CD4-positive, CD25-positive, alpha-beta regulatory T cell (primary cell): ENCODE results near the gene ZNF18. TPM values are rescaled to one million over a fixed set of nuclear protein-coding genes. Genes with fewer than 3 reads are reported as not detected.

Source experiments
- ATAC-seq, 2 donors: fragments of 150-1000 bp; cut with Tn5 transposase; one replicate each; pipeline ENCODE4 v1.10.0; 2021; ENCODE audit warnings: low read depth in 2 of 2, moderate number of reproducible peaks in 2 of 2, moderate library complexity in 1 of 2
- DNase-seq, 3 donors: peaks; one replicate each; pipeline versions ENCODE4 v3.0.0 to v3.0.0-alpha.2; 2012 to 2022; ENCODE audit warnings: mixed read lengths in 1 of 3
- H3K27ac ChIP-seq: one replicate; pipeline ENCODE4 v1.7.0; 2013; ENCODE audit warnings: mild to moderate bottlenecking, low read length; ENCODE audit not compliant: insufficient read depth, poor library complexity, severe bottlenecking
- H3K27me3 ChIP-seq: one replicate; pipeline ENCODE4 v1.7.0; 2013; ENCODE audit warnings: low read length; ENCODE audit not compliant: control insufficient read depth, insufficient read depth
- H3K36me3 ChIP-seq: one replicate; pipeline ENCODE4 v1.7.0; 2013; ENCODE audit warnings: mild to moderate bottlenecking, low read length, moderate library complexity; ENCODE audit not compliant: control insufficient read depth, insufficient read depth
- H3K4me1 ChIP-seq: 2 replicates; pipeline ENCODE4 v1.7.0; 2013; ENCODE audit warnings: mild to moderate bottlenecking, low read length; ENCODE audit not compliant: insufficient read depth, control insufficient read depth, poor library complexity, severe bottlenecking
- H3K4me3 ChIP-seq: one replicate; pipeline ENCODE4 v1.7.0; 2013; ENCODE audit warnings: low read depth, mild to moderate bottlenecking, low read length, moderate library complexity
- H3K9me3 ChIP-seq, 2 experiments: 1 replicate in 1 of 2; 2 replicates in 1 of 2; pipeline ENCODE4 v1.7.0; 2013; ENCODE audit warnings: low read length in 2 of 2, mild to moderate bottlenecking in 1 of 2, moderate library complexity in 1 of 2; ENCODE audit not compliant: control insufficient read depth in 2 of 2
- H3K27ac Mint-ChIP-seq, 3 donors: one replicate each; pipeline ENCODE4 v1.8.0; 2020 to 2022; ENCODE audit warnings: mild to moderate bottlenecking in 3 of 3, mixed read lengths in 3 of 3, moderate library complexity in 2 of 3
- H3K27me3 Mint-ChIP-seq: one replicate; pipeline ENCODE4 v1.8.0; 2022; ENCODE audit warnings: mild to moderate bottlenecking, mixed read lengths
- H3K36me3 Mint-ChIP-seq: one replicate; pipeline ENCODE4 v1.8.0; 2020; ENCODE audit warnings: mixed read lengths
- H3K4me1 Mint-ChIP-seq, 4 donors: one replicate each; pipeline ENCODE4 v1.8.0; 2020 to 2022; ENCODE audit warnings: mixed read lengths in 4 of 4, mild to moderate bottlenecking in 1 of 4
- H3K4me3 Mint-ChIP-seq, 4 donors: one replicate each; pipeline ENCODE4 v1.8.0; 2020 to 2022; ENCODE audit warnings: mild to moderate bottlenecking in 4 of 4, mixed read lengths in 4 of 4, moderate library complexity in 3 of 4
- H3K9me3 Mint-ChIP-seq, 7 donors: one replicate each; pipeline ENCODE4 v1.8.0; 2020 to 2022; ENCODE audit warnings: mixed read lengths in 7 of 7, mild to moderate bottlenecking in 3 of 7, moderate library complexity in 2 of 7
- polyA plus RNA-seq, 4 donors: library from polyadenylated mRNA; unstranded; fragments of 300-500 nt; fragmentation: Illumina TruSeq; gene quantifications; one replicate each; pipeline ENCODE4 v1.2.3, GENCODE V29; 2021
- total RNA-seq: library from RNA; stranded (reverse); gene quantifications from one replicate; pipeline ENCODE4 v1.2.3, GENCODE V29; 2022

The ZNF18 gene
- total and polyA plus RNA-seq, 5 donors from 2014 or later = 10.6 to 15.4 (median 11.9) TPM

GRCh38 chr17:12034538-12034937, 37.3 kb upstream of the ZNF18 start:
- peaks cover 25 to 54% (median 35%) of the 10 kb centered on the region in 4 donors for H3K4me1 Mint-ChIP-seq
- ATAC-seq (no peak), DNase-seq (no peak)
- H3K36me3 ChIP-seq = peaks cover 2% of the 10 kb centered on the region
- peaks cover 4% of the 10 kb centered on the region for H3K4me1 ChIP-seq
- H3K27me3 Mint-ChIP-seq = no peaks in the 10 kb centered on the region
- no peak overlapping the region for H3K4me3 ChIP-seq
- no peaks in the 10 kb centered on the region for H3K9me3 ChIP-seq
- H3K27me3 ChIP-seq = no peaks in the 10 kb centered on the region
- H3K9me3 Mint-ChIP-seq = peaks cover 0 to 2% (median 0%) of the 10 kb centered on the region in 7 donors
- no peak overlapping the region for H3K4me3 Mint-ChIP-seq
- H3K27ac ChIP-seq = no peak overlapping the region
- peaks cover 11% of the 10 kb centered on the region for H3K36me3 Mint-ChIP-seq
- no peak overlapping the region for H3K27ac Mint-ChIP-seq

- no peaks in the 10 kb centered on the region for H3K27me3 ChIP-seq
- no peak for DNase-seq
- H3K36me3 ChIP-seq = no peaks in the 10 kb centered on the region
- Mint-ChIP-seq H3K4me3 (no peak overlapping the region), H3K9me3 (peaks cover 0 to 2% (median 0%) of the 10 kb centered on the region in 7 donors), H3K4me1 (peaks cover 49 to 81% (median 54%) of the 10 kb centered on the region in 4 donors), H3K27ac (no peak overlapping the region), H3K36me3 (peaks cover 3% of the 10 kb centered on the region), H3K27me3 (no peaks in the 10 kb centered on the region)
- no peak overlapping the region for H3K27ac ChIP-seq
- no peak overlapping the region for H3K4me3 ChIP-seq
- H3K9me3 ChIP-seq = no peaks in the 10 kb centered on the region
- peaks cover 10% of the 10 kb centered on the region for H3K4me1 ChIP-seq
- no peak for ATAC-seq
Observed at GRCh38 chr17:12028611-12029010, 31.3 kb upstream of the ZNF18 start.

GRCh38 chr17:12027658-12028057, 30.4 kb upstream of the ZNF18 start:
- Mint-ChIP-seq H3K27me3 (no peaks in the 10 kb centered on the region), H3K4me3 (no peak overlapping the region), H3K27ac (no peak overlapping the region), H3K9me3 (peaks cover 0 to 2% (median 0%) of the 10 kb centered on the region in 7 donors), H3K4me1 (peaks cover 47 to 88% (median 60%) of the 10 kb centered on the region in 4 donors), H3K36me3 (peaks cover 3% of the 10 kb centered on the region)
- H3K9me3 ChIP-seq = no peaks in the 10 kb centered on the region
- peaks cover 19% of the 10 kb centered on the region for H3K4me1 ChIP-seq
- DNase-seq = no peak
- no peaks in the 10 kb centered on the region for H3K36me3 ChIP-seq
- no peak overlapping the region for H3K4me3 ChIP-seq
- no peak for ATAC-seq
- H3K27ac ChIP-seq = no peak overlapping the region
- H3K27me3 ChIP-seq = no peaks in the 10 kb centered on the region

- peak overlapping the region in 2 of 4 donors; percentile 66 to 86 for H3K4me3 Mint-ChIP-seq
- no peaks in the 10 kb centered on the region for H3K27me3 ChIP-seq
- H3K36me3 Mint-ChIP-seq = peaks cover 3% of the 10 kb centered on the region
- H3K4me3 ChIP-seq = no peak overlapping the region
- peaks cover 10% of the 10 kb centered on the region for H3K27me3 Mint-ChIP-seq
- H3K27ac Mint-ChIP-seq = no peak overlapping the region
- H3K9me3 ChIP-seq = no peaks in the 10 kb centered on the region
- H3K4me1 ChIP-seq = peaks cover 35% of the 10 kb centered on the region
- no peaks in the 10 kb centered on the region for H3K9me3 Mint-ChIP-seq
- H3K27ac ChIP-seq = no peak overlapping the region
- H3K4me1 Mint-ChIP-seq = peaks cover 44 to 85% (median 62%) of the 10 kb centered on the region in 4 donors
- DNase-seq = no peak
- ATAC-seq = no peak
- no peaks in the 10 kb centered on the region for H3K36me3 ChIP-seq
Observed at GRCh38 chr17:12024327-12024726, 27.1 kb upstream of the ZNF18 start.

GRCh38 chr17:12022310-12022709, 25.0 kb upstream of the ZNF18 start:
- H3K36me3 ChIP-seq = no peaks in the 10 kb centered on the region
- Mint-ChIP-seq H3K4me1 (peaks cover 31 to 68% (median 56%) of the 10 kb centered on the region in 4 donors), H3K4me3 (peak overlapping the region; percentile 83 to 98 (median 86)), H3K27ac (peak overlapping the region in 1 of 3 donors; percentile 92), H3K9me3 (no peaks in the 10 kb centered on the region), H3K27me3 (peaks cover 16% of the 10 kb centered on the region), H3K36me3 (no peaks in the 10 kb centered on the region)
- H3K4me3 ChIP-seq = peak overlapping the region; percentile 75
- H3K4me1 ChIP-seq = peaks cover 35% of the 10 kb centered on the region
- no peak for ATAC-seq
- no peaks in the 10 kb centered on the region for H3K9me3 ChIP-seq
- no peak overlapping the region for H3K27ac ChIP-seq
- no peak for DNase-seq
- no peaks in the 10 kb centered on the region for H3K27me3 ChIP-seq

GRCh38 chr17:12021623-12022140, 24.4 kb upstream of the ZNF18 start:
- Mint-ChIP-seq H3K4me3 (peak overlapping the region; percentile 83 to 98 (median 86)), H3K27me3 (peaks cover 19% of the 10 kb centered on the region), H3K4me1 (peaks cover 31 to 62% (median 50%) of the 10 kb centered on the region in 4 donors), H3K36me3 (no peaks in the 10 kb centered on the region), H3K27ac (peak overlapping the region in 2 of 3 donors; percentile 69 to 92), H3K9me3 (no peaks in the 10 kb centered on the region)
- H3K9me3 ChIP-seq = no peaks in the 10 kb centered on the region
- H3K27ac ChIP-seq = no peak overlapping the region
- H3K4me1 ChIP-seq = peaks cover 35% of the 10 kb centered on the region
- ATAC-seq (no peak), DNase-seq (no peak)
- peak overlapping the region; percentile 75 for H3K4me3 ChIP-seq
- no peaks in the 10 kb centered on the region for H3K36me3 ChIP-seq
- no peaks in the 10 kb centered on the region for H3K27me3 ChIP-seq

- no peaks in the 10 kb centered on the region for H3K9me3 Mint-ChIP-seq
- no peaks in the 10 kb centered on the region for H3K9me3 ChIP-seq
- H3K27ac ChIP-seq = peak within 1 kb of the TSS; percentile 69
- H3K36me3 ChIP-seq = no peaks in the 10 kb centered on the region
- peaks cover 19% of the 10 kb centered on the region for H3K27me3 Mint-ChIP-seq
- H3K27ac Mint-ChIP-seq = peak within 1 kb of the TSS; percentile 14 to 92 (median 69)
- no peaks in the 10 kb centered on the region for H3K36me3 Mint-ChIP-seq
- H3K4me1 Mint-ChIP-seq = peaks cover 27 to 54% (median 44%) of the 10 kb centered on the region in 4 donors
- no peaks in the 10 kb centered on the region for H3K27me3 ChIP-seq
- peaks cover 35% of the 10 kb centered on the region for H3K4me1 ChIP-seq
- peak; percentile 95 to 97 for ATAC-seq
- H3K4me3 ChIP-seq = peak within 1 kb of the TSS; percentile 75
- peak; percentile 89 to 93 (median 93) for DNase-seq
- H3K4me3 Mint-ChIP-seq = peak within 1 kb of the TSS; percentile 83 to 98 (median 86)
Observed at GRCh38 chr17:12020642-12021622, 23.7 kb upstream of the ZNF18 start, which contains the start of gene MAP2K4. TSS of gene MAP2K4 (plus strand) at chr17:12020877. CDS start at chr17:12020887, 10 bp downstream.
